NB4 (cell line): ENCODE results near the gene PLA2G4B.

Experiments used
- DNase-seq: peaks from one replicate; pipeline ENCODE4 v3.0.0; 2010; ENCODE audit warnings: low read depth
- H3K4me3 ChIP-seq: one replicate; pipeline ENCODE4 v1.5.1; 2011; ENCODE audit warnings: mild to moderate bottlenecking, low read depth, low read length, moderate library complexity
- MYC ChIP-seq: IDR thresholded peaks from 2 replicates; pipeline ENCODE4 v1.6.1; 2011; ENCODE audit warnings: low read depth, low read length
- POLR2A ChIP-seq: IDR thresholded peaks from 2 replicates; pipeline ENCODE4 v1.6.1; 2011; ENCODE audit warnings: mild to moderate bottlenecking; ENCODE audit not compliant: insufficient read length; ENCODE audit errors: extremely low read depth
- TF ChIP-seq, protein P1 (sequence below): IDR thresholded peaks from one replicate; pipeline ENCODE4 v1.5.1; 2012; ENCODE audit warnings: low read depth, low read length
- TF ChIP-seq, protein P2 (sequence below): IDR thresholded peaks from 2 replicates; pipeline ENCODE4 v1.6.1; 2011; ENCODE audit warnings: low read depth, low read length

The PLA2G4B gene

DNA sequence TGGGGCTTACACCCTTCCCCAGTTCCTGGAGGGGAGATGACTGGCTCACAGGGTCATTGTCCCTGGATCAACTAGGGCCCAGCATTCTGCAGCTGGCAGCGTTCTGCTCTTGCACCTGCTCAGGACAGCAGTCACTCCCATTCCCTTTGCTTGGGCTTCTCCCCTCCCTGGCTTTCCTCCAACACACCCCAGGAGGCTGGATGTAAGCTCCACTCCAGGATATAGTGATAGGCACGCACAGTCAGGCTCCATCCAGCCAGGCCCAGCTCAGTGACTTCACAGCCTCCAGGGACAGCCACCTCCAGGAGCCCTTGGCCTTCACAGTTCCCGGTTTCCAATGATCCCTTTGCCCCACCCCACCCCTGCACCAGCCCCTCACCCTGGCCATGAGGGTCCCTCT is 53.3 kb downstream of the PLA2G4B start:
- H3K4me3 ChIP-seq, result no peak overlapping the region
- no peak for DNase-seq
- TF ChIP-seq POLR2A (no peak), MYC (no peak)
- TF ChIP-seq, protein P1, sequence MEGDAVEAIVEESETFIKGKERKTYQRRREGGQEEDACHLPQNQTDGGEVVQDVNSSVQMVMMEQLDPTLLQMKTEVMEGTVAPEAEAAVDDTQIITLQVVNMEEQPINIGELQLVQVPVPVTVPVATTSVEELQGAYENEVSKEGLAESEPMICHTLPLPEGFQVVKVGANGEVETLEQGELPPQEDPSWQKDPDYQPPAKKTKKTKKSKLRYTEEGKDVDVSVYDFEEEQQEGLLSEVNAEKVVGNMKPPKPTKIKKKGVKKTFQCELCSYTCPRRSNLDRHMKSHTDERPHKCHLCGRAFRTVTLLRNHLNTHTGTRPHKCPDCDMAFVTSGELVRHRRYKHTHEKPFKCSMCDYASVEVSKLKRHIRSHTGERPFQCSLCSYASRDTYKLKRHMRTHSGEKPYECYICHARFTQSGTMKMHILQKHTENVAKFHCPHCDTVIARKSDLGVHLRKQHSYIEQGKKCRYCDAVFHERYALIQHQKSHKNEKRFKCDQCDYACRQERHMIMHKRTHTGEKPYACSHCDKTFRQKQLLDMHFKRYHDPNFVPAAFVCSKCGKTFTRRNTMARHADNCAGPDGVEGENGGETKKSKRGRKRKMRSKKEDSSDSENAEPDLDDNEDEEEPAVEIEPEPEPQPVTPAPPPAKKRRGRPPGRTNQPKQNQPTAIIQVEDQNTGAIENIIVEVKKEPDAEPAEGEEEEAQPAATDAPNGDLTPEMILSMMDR, result no peak
- TF ChIP-seq, protein P2, sequence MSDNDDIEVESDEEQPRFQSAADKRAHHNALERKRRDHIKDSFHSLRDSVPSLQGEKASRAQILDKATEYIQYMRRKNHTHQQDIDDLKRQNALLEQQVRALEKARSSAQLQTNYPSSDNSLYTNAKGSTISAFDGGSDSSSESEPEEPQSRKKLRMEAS, result no peak

DNA sequence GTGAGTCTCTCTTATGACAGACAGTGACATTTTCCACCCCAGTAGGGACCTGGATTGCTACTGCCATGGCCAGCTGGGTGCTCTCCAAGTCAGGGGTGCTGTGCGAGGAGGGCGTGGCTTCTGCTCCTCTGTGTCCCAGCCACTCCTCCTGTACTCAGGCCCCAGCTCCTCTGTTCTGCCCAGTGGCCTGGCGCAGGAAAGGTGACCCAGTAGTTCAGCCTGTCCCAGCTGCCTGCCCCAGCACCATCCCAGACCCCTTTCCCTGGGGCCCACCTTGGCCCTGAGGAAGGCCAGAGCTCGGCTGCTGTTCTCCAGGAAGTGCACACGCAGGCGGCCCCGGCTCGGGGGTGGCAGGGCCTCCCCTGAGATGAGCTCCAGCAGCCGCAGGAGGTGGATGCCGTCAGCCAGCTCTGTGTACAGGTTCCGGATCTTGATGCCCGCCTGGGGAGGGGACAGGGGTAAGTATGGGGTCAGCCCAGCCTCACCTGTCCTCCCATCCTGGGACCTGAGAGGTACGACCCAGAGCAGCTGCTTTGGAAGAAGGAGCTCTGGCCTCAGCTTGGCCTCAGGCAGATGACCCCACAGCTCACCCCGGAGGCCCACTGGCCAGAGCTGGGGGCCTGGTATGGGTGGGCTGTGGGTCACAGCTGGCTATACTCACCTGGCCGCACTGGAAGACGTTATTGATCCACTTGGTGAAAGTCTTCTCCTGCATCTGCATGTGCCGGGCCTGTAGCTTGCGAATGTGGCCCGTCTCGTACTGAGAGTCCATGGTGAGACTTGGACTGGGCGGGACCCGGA is 54.2 kb downstream of the PLA2G4B start:
- no peak overlapping the region for H3K4me3 ChIP-seq
- TF ChIP-seq, protein P2, result no peak
- TF ChIP-seq POLR2A (no peak), MYC (no peak)
- TF ChIP-seq, protein P1, result no peak
- no peak for DNase-seq

DNA sequence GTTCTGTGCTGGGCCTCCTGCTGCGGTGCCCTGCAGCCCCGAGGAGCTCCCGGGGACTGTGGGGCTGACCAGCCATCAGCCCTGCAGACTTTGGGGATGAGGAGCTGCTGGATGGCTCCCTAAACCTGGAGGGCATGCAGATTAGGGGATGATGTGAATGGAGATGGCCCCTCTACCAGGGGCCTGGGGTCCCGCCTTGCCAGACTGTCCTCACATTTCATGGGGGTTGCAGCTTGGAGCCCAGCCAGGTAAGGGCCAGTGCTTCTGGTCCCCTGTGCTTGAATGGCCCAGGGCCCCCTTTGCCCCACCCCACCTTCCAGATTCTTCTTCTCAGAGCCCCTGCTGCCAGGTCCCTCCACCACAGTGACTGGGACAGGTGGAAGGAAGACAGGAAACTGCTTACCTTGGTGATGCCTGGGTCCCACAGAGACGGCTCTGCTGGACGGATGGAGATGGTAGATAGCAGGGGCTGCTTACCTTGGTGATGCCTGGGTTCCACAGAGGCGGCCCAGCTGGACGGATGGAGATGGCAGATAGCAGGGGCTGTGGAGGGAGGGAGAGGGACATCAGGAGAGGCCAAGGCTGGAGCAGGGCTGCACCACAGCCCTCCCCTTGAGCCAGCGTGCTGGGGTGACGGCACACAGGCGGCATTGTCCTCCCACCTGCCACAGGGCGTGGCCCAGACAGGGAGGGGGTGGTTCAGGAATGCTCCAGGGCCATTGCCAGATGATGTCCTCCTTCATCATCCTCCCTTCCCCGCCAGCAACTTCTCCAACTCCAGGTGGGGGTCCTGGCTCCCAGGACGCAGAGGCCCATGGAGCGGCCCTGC is 55.0 kb downstream of the PLA2G4B start, which contains the start of gene SPTBN5:
SPTBN5 (minus strand) TSS at position 632 of the 829 bp plus-strand sequence; CDS start at position 76, 556 bp downstream.
- no peak within 1 kb of the TSS for H3K4me3 ChIP-seq
- TF ChIP-seq POLR2A (no peak), MYC (no peak)
- TF ChIP-seq, protein P2, result no peak
- TF ChIP-seq, protein P1, result no peak
- no peak for DNase-seq

DNA sequence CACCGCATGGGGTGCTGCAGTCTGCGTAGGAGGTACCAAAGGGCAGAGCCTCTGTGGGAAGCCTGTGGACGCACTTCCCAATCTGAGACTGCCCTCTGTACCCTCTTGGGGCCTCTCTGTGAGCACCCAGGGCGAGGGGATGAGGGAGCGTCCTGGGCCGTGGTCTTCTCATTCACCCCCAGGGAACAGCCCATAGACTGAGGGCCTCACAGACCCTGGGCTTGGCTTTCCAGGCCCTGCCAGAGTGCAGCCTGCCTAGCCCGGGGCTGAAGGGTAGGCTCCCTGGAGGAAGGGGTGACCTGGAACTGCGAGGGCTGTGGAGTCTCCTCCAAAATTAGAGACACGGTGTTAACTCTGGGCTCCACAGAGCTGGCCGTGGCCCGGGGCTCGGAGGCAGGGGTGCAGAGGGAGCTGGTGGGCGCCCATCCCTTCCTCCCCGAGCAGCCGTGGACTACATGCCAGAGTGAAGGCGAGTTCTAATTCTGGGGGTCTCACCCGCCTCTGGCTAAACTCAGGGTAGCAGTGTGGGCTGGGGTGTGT is 55.7 kb downstream of the PLA2G4B start:
- TF ChIP-seq MYC (no peak), POLR2A (no peak)
- TF ChIP-seq, protein P2, result no peak
- TF ChIP-seq, protein P1, result no peak
- H3K4me3 ChIP-seq, result no peak overlapping the region
- peak; percentile 26 for DNase-seq

DNA sequence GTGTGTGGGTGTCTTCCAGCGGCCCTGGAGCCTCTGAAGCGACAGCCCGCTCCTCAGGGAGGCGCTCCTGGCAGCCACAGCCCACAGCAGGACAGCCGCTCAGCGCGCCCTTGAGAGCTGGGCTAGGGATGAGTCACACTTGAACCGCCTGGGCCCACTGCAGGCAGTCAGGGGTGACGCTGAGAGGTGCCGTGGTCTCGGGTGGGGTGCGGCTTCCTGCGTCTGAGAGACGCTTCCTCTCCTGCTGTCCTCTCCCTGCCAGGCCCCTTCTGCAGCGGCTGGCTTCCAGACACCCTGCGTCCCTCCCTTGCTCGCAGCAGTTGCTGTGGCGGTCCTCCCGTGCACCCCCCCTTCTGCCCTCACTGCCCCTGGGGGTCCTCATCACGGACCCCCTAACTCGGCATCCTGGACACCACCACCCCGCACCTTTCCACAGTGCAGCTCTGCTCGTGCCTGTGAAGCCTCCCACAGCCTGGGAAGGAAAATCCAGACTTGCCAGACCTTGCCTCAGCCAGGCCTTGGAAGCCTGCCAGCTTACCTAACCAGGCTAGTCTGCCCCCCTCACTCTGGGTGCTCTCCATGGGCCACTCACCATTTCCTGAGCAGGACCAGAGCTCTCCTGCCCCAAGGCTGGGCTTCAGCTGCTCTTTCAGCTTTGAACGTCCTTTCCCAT is 56.3 kb downstream of the PLA2G4B start:
- peak; percentile 88 for DNase-seq
- H3K4me3 ChIP-seq, result no peak overlapping the region
- TF ChIP-seq MYC (no peak), POLR2A (no peak)
- TF ChIP-seq, protein P1, result no peak
- TF ChIP-seq, protein P2, result no peak
